Mesendoderm (in vitro differentiated cells): ENCODE measurements around the gene DRD3.
A peak's percentile ranks its signal among the peaks of the same experiment; 100 is the strongest.

Source experiments
- DNase-seq: peaks from one replicate; pipeline ENCODE4 v3.0.0; 2013
- H2AK5ac ChIP-seq: 2 replicates; pipeline ENCODE4 v1.6.1; 2013; ENCODE audit warnings: low read length, inconsistent platforms
- H2BK120ac ChIP-seq: 2 replicates; pipeline ENCODE4 v1.6.1; 2013; ENCODE audit warnings: low read depth, mild to moderate bottlenecking, low read length, moderate library complexity, mixed read lengths
- H2BK15ac ChIP-seq: replicated peaks from 2 replicates; pipeline ENCODE4 v1.6.1; 2013; ENCODE audit warnings: low read depth, mild to moderate bottlenecking, moderate library complexity
- H2BK5ac ChIP-seq: 2 replicates; pipeline ENCODE4 v1.6.1; 2013; ENCODE audit warnings: low read length, inconsistent platforms
- H3K18ac ChIP-seq: 2 replicates; pipeline ENCODE4 v1.6.1; 2013; ENCODE audit warnings: mild to moderate bottlenecking, low read length, mixed read lengths
- H3K23ac ChIP-seq: one replicate; pipeline ENCODE4 v1.6.1; 2013; ENCODE audit warnings: low read length
- H3K27ac ChIP-seq: 2 replicates; pipeline ENCODE4 v1.5.1; 2013; ENCODE audit warnings: low read depth, mild to moderate bottlenecking, inconsistent platforms, low read length, moderate library complexity
- H3K27me3 ChIP-seq: 2 replicates; pipeline ENCODE4 v1.6.1; 2013; ENCODE audit warnings: low read length, control low read depth, mild to moderate bottlenecking, inconsistent platforms; ENCODE audit not compliant: insufficient read depth, poor library complexity
- H3K36me3 ChIP-seq: 2 replicates; pipeline ENCODE4 v1.6.1; 2013; ENCODE audit warnings: low read length, inconsistent platforms; ENCODE audit not compliant: control insufficient read depth, insufficient read depth
- H3K4ac ChIP-seq: one replicate; pipeline ENCODE4 v1.6.1; 2013; ENCODE audit warnings: low read depth, mild to moderate bottlenecking, low read length, moderate library complexity
- H3K4me1 ChIP-seq: 2 replicates; pipeline ENCODE4 v1.6.1; 2013; ENCODE audit warnings: low read depth, low read length, inconsistent platforms; ENCODE audit not compliant: control insufficient read depth
- H3K4me2 ChIP-seq: 2 replicates; pipeline ENCODE4 v1.6.1; 2013; ENCODE audit warnings: low read length
- H3K4me3 ChIP-seq: 2 replicates; pipeline ENCODE4 v1.5.1; 2013; ENCODE audit warnings: mild to moderate bottlenecking, low read length
- H3K56ac ChIP-seq: one replicate; pipeline ENCODE4 v1.6.1; 2013; ENCODE audit warnings: low read length
- H3K79me1 ChIP-seq: 2 replicates; pipeline ENCODE4 v1.6.1; 2013; ENCODE audit warnings: low read length, inconsistent platforms
- H3K79me2 ChIP-seq: 2 replicates; pipeline ENCODE4 v1.6.1; 2013; ENCODE audit warnings: mild to moderate bottlenecking, low read length; ENCODE audit not compliant: control insufficient read depth, insufficient read depth
- H3K9ac ChIP-seq: 2 replicates; pipeline ENCODE4 v1.6.1; 2013; ENCODE audit warnings: low read length, inconsistent platforms
- H4K5ac ChIP-seq: one replicate; pipeline ENCODE4 v1.6.1; 2013; ENCODE audit warnings: low read length
- H4K8ac ChIP-seq: one replicate; pipeline ENCODE4 v1.6.1; 2013; ENCODE audit warnings: low read depth, mild to moderate bottlenecking, control low read depth, low read length, moderate library complexity
- WGBS: extraction: QIAGEN DNeasy Blood & Tissue Kit; methylation state at CpG from one replicate; pipeline ENCODE4 v1.1.7; 2013; ENCODE audit warnings: low lambda C conversion rate, missing lambda C conversion rate; ENCODE audit not compliant: insufficient coverage; ENCODE audit errors: extremely low coverage; 5-methylcytosine and 5-hydroxymethylcytosine counted together

DRD3 gene

GRCh38 chr3:114216186-114216970, 37.5 kb upstream of the DRD3 start:
- no peak overlapping the region for H4K8ac ChIP-seq

GRCh38 chr3:114214542-114215341, 35.9 kb upstream of the DRD3 start:
- peak overlapping the region; percentile 17 for H3K27ac ChIP-seq
- H4K5ac ChIP-seq = no peak overlapping the region
- peak overlapping the region; percentile 39 for H2BK120ac ChIP-seq
- H3K36me3 ChIP-seq = no peaks in the 10 kb centered on the region
- no peak overlapping the region for H3K4me3 ChIP-seq
- peak overlapping the region; percentile 61 for H3K56ac ChIP-seq
- peak overlapping the region; percentile 51 for H3K18ac ChIP-seq
- no peak overlapping the region for H3K9ac ChIP-seq
- H3K79me2 ChIP-seq = no peaks in the 10 kb centered on the region
- no peaks in the 10 kb centered on the region for H3K79me1 ChIP-seq
- H2BK5ac ChIP-seq = peak overlapping the region; percentile 86
- peak overlapping the region; percentile 78 for H3K4ac ChIP-seq
- H2BK15ac ChIP-seq = no peak overlapping the region
- no peaks in the 10 kb centered on the region for H3K27me3 ChIP-seq
- no peak overlapping the region for H4K8ac ChIP-seq
- no peak overlapping the region for H2AK5ac ChIP-seq
- no peak overlapping the region for H3K4me2 ChIP-seq
- no peak overlapping the region for H3K23ac ChIP-seq
- peak; percentile 59 for DNase-seq
- H3K4me1 ChIP-seq = peaks cover 15% of the 10 kb centered on the region
- no CpG with 5 or more reads among the region's 6 CpGs for WGBS

More at GRCh38 chr3:114216186-114216970, 37.5 kb upstream of the DRD3 start:
- H2BK5ac ChIP-seq = peak overlapping the region; percentile 4
- H3K79me1 ChIP-seq = no peaks in the 10 kb centered on the region
- H3K18ac ChIP-seq = no peak overlapping the region
- DNase-seq = no peak
- no peak overlapping the region for H3K4ac ChIP-seq
- no peak overlapping the region for H3K23ac ChIP-seq
- peak overlapping the region; percentile 7 for H2AK5ac ChIP-seq
- H3K36me3 ChIP-seq = no peaks in the 10 kb centered on the region
- H3K79me2 ChIP-seq = no peaks in the 10 kb centered on the region
- H3K9ac ChIP-seq = no peak overlapping the region
- H3K27ac ChIP-seq = no peak overlapping the region
- H3K4me3 ChIP-seq = no peak overlapping the region
- H3K4me2 ChIP-seq = no peak overlapping the region
- no peak overlapping the region for H2BK15ac ChIP-seq
- H3K56ac ChIP-seq = no peak overlapping the region
- H3K27me3 ChIP-seq = no peaks in the 10 kb centered on the region
- no peak overlapping the region for H2BK120ac ChIP-seq
- WGBS = no CpG with 5 or more reads among the region's 5 CpGs
- no peak overlapping the region for H4K5ac ChIP-seq
- H3K4me1 ChIP-seq = peaks cover 15% of the 10 kb centered on the region

- peak overlapping the region; percentile 47 for H2BK5ac ChIP-seq
- no peak overlapping the region for H3K4me2 ChIP-seq
- H3K36me3 ChIP-seq = no peaks in the 10 kb centered on the region
- peak overlapping the region; percentile 61 for H3K56ac ChIP-seq
- no peak overlapping the region for H4K8ac ChIP-seq
- H3K18ac ChIP-seq = peak overlapping the region; percentile 11
- no peak overlapping the region for H2AK5ac ChIP-seq
- H3K27me3 ChIP-seq = no peaks in the 10 kb centered on the region
- no peak overlapping the region for H2BK120ac ChIP-seq
- no peaks in the 10 kb centered on the region for H3K79me2 ChIP-seq
- no peak overlapping the region for H2BK15ac ChIP-seq
- no peak overlapping the region for H3K4me3 ChIP-seq
- H3K23ac ChIP-seq = no peak overlapping the region
- 100% methylated on average over 2 of the region's 19 CpGs for WGBS
- H4K5ac ChIP-seq = no peak overlapping the region
- peak; percentile 80 for DNase-seq
- H3K4me1 ChIP-seq = peaks cover 15% of the 10 kb centered on the region
- H3K9ac ChIP-seq = no peak overlapping the region
- H3K4ac ChIP-seq = peak overlapping the region; percentile 78
- peak overlapping the region; percentile 17 for H3K27ac ChIP-seq
- no peaks in the 10 kb centered on the region for H3K79me1 ChIP-seq
Measured at GRCh38 chr3:114213627-114214541, 35.0 kb upstream of the DRD3 start.

GRCh38 chr3:114213292-114213626, 34.4 kb upstream of the DRD3 start:
- Histone ChIP-seq H2AK5ac (no peak overlapping the region), H3K27me3 (no peaks in the 10 kb centered on the region), H3K4ac (no peak overlapping the region), H2BK5ac (peak overlapping the region; percentile 64), H3K56ac (no peak overlapping the region), H3K9ac (no peak overlapping the region), H3K4me2 (no peak overlapping the region), H2BK15ac (no peak overlapping the region), H3K36me3 (no peaks in the 10 kb centered on the region), H3K27ac (peak overlapping the region; percentile 6), H3K18ac (no peak overlapping the region), H2BK120ac (no peak overlapping the region), H4K5ac (no peak overlapping the region), H3K79me2 (no peaks in the 10 kb centered on the region), H3K4me3 (no peak overlapping the region), H3K4me1 (peaks cover 15% of the 10 kb centered on the region), H3K23ac (no peak overlapping the region), H4K8ac (no peak overlapping the region), H3K79me1 (no peaks in the 10 kb centered on the region)
- WGBS = no CpG with 5 or more reads among the region's 4 CpGs
- no peak for DNase-seq

GRCh38 chr3:114212646-114213045, 33.8 kb upstream of the DRD3 start:
- Histone ChIP-seq H3K9ac (no peak overlapping the region), H4K8ac (no peak overlapping the region), H3K79me2 (no peaks in the 10 kb centered on the region), H2BK120ac (no peak overlapping the region), H3K18ac (no peak overlapping the region), H3K79me1 (no peaks in the 10 kb centered on the region), H2BK5ac (peak overlapping the region; percentile 4), H2BK15ac (no peak overlapping the region), H3K27ac (no peak overlapping the region), H3K4me2 (no peak overlapping the region), H3K4ac (no peak overlapping the region), H3K27me3 (no peaks in the 10 kb centered on the region), H3K4me1 (peaks cover 15% of the 10 kb centered on the region), H3K23ac (no peak overlapping the region), H2AK5ac (peak overlapping the region; percentile 23), H4K5ac (no peak overlapping the region), H3K36me3 (no peaks in the 10 kb centered on the region), H3K4me3 (no peak overlapping the region), H3K56ac (peak overlapping the region; percentile 36)
- DNase-seq = peak; percentile 6
- no CpG with 5 or more reads among the region's 4 CpGs for WGBS
